Activated T-helper 9 cell treated with anti-CD3 and anti-CD28 coated beads, Interleukin-2, amount 50 U/mL, for 16 hours (primary cell): ENCODE measurements around the gene SPG7.
"Not testable (repeated sequence)": the region's sequence is repeated elsewhere in the genome, so short reads cannot be mapped to it uniquely, and the experiment has no call there.

Source experiments
- DNase-seq: peaks from one replicate; pipeline ENCODE4 v3.0.0-alpha.2; 2020; ENCODE audit warnings: low read depth

The SPG7 gene

DNA sequence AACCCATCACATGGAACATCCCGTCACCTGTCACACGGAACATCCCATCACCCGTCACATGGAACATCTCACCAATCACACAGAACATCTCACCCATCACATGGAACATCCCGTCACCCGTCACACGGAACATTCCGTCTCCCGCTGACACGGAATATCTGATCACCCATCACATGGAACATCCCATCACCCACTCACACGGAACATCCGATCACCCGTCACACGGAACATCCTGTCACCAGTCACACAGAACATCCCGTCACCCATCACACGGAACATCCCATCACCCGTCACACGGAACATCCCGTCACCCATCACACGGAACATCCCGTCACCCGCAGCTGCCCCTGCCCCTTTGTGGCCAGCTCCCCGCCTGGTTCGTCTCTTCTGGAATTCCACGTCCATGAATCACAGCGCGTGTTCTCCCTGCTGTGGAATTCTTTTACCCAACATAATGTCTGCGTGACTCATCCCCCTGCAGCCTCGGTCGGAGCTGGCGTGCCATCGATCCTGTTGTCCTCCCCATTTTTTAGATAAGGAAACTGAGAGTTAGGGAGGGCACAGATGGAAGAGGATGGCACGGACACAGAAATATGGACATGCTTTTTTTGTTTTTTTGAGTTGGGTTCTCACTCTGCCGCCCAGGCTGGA lies 73.0 kb downstream of the SPG7 start:
- no peak for DNase-seq

- no peak for DNase-seq
Measured at GRCh38 chr16:89581861-89582563, 73.8 kb downstream of the SPG7 start.

- no peak for DNase-seq
Measured at GRCh38 chr16:89582614-89583196, 74.5 kb downstream of the SPG7 start.

DNA sequence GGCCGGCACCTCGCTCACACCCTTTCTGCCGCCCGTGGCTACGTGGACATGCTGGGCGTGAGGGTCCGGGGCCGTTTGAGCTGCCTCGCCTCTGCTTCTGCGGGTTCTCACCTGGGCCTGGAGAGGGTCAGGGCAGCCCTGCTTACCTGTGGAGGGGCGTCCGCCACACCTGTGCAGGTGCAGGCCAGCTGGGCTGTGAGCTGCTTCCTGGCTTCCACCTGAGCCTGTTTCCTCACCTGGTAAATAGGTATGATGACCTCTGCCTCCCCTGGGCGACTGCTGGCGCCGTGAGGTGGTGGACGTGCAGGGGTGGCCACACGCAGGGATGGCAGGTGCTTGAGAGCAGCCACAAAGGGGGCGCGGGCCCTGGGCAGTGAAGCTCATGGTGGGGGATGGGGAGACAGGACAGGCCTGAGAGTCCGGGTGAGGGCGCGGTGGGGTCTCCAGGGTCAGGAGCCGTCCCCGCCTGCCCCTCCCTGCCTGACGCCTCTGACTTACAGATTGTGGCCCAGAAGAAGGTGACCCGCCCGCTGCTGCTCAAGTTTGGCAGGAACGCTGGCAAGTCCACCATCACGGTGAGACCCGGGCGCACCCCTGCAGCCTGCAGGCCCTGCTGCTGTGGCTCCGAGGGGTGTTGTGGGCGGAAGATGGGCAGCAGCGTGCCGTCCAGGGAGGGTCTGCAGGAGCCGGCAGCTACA lies 75.1 kb downstream of the SPG7 start:
- no peak for DNase-seq

GRCh38 chr16:89583895-89584644 lies 75.9 kb downstream of the SPG7 start:
- DNase-seq, result no peak

DNA sequence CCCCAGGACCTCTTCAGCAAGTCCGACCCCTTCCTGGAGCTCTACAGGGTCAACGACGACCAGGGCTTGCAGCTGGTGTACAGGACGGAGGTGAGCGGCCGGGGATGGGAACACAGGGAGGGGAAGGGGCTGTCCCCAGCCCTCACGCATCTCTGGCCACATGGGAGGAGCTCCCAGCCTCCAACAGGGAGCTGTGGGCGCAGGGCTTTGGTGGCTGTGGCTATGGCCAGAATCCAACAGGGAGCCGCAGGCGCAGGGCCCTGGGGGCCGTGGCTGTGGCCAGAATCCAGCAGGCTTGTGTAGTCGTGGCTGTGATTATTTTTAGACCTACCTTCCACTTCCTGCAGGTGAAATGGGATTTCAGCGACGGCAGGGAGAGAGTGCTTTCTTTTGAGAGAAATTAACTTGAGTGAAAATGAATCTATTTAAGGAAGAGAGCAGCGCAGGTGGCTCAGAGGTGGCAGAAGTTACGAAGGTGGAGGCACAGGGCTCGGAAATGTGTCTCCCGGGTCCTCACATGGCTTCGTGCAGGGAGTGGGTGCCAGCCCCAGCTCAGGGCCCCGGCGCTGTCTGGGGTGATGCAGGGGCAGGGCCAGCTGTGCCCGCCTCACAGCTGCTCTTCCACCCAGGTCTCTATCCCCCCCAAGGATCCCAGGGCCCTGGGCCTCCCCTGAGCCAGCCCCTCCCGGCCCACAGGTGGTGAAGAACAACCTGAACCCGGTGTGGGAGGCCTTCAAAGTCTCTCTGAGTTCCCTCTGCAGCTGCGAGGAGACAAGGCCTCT lies 76.8 kb downstream of the SPG7 start:
- no peak for DNase-seq

- no peak for DNase-seq
Measured at GRCh38 chr16:89586218-89586617, 78.0 kb downstream of the SPG7 start.

DNA sequence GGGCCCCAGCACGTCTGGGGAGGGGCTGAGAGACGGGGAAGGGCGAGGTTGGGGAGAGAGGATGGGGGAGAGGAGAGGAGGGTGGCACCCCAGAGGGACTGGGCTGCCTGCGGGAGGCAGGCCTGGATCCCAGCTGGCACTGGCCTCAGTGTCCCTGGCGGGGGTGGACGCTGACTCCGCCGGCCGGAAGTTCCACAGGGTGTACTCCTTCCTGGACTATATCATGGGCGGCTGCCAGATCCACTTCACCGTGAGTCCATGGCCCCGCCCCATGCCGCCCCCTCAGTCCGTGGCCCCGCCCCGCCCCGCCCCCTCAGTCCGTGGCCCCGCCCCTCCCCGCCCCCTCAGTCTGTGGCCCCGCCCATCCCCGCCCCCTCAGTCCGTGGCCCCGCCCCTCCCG lies 78.7 kb downstream of the SPG7 start:
- DNase-seq, result no peak

DNA sequence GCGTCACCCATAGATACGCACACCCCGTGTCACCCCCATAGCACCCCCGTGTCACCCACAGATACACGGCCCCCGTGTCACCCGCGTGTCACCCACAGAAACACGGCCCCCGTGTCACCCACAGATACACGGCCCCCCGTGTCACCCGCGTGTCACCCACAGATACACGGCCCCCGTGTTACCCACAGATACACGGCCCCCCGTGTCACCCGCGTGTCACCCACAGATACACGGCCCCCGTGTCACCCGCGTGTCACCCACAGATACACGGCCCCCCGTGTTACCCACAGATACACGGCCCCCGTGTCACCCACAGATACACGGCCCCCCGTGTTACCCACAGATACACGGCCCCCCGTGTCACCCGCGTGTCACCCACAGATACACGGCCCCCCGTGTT lies 79.5 kb downstream of the SPG7 start:
- DNase-seq, result not testable (repeated sequence)

- no peak for DNase-seq
Measured at GRCh38 chr16:89588413-89589109, 80.4 kb downstream of the SPG7 start.

- DNase-seq, result no peak
Measured at GRCh38 chr16:89589241-89589926, 81.2 kb downstream of the SPG7 start.

- DNase-seq, result no peak
Measured at GRCh38 chr16:89593841-89594240, 85.6 kb downstream of the SPG7 start.

DNA sequence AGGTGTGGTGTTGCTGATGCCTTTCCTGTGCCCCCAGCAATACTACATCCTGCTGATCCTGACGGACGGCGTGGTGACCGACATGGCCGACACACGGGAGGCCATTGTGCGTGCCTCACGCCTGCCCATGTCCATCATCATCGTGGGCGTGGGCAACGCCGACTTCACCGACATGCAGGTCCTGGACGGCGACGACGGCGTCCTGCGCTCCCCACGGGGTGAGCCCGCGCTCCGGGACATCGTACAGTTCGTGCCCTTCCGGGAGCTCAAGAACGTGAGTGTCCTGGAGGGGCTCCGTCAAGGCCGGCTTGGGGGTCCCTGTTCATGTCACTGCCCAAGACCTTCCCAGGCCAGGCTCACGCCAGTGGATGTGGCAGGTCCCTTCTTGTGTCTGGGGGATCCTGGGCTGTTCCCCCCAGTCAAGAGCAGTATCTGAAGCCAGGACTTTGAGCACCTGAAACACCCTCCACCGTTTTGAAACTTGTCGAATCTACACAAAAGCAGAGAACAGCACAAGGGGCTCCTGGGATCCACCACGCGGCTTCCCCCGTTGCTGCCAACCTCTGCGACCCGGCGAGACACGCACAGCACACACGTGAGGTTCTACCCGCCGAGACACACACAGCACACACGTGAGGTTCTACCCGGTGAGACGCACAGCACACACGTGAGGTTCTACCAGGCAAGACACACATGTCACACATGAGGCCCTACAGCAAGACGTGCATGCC lies 87.3 kb downstream of the SPG7 start:
- no peak for DNase-seq

GRCh38 chr16:89596061-89596689 lies 88.0 kb downstream of the SPG7 start:
- no peak for DNase-seq

DNA sequence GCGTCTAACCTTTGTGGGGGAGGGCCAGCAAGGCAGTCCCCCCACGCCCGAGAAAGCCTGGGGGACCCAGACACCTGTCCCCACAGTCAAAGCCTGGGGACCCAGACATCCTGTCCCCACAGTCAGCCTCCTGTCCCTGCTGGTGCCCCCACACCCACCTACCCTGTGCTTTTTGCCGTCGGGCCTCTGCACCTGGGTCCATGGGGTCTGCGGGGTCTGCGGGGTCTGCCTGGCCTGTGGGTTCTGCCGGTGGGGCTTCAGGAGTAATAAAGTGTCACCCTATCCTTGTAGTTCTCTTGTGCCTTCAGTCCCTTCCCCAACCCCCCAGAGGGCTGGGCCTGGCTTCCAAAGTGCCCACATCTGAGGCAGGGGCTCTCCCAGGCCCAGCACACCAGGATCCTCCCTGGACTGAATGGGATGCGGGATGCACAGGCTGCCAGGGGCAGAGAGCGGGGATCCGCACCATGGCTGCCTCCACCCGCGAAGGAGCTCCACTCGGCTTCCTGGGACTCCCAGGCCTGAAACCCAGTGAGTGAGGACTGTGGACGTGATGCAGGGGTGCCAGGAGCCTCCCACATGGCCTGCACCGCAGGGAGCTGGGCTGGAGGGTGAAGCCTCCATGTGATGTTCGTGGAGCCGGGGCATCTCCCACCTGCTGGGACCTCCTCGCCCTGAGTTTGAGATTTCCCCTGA lies 88.9 kb downstream of the SPG7 start:
- no peak for DNase-seq

DNA sequence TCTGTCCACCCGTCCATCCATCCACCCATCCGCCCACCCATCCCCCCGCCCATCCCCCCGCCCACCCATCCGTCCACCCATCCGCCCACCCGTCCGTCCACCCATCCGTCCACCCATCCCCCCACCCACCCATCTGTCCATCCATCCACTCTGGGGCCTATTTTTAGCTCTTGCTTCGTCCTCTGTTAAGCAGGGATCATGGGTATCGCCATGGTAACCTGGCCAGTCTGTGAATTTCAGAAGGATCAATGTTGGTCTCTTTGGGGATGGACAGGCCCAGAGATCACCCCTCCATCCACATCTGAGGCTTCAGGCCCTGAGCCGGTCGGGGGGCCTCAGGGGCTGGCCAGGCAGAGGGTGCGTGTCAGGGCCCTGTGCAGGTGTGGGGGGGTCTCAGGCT lies 90.0 kb downstream of the SPG7 start:
- DNase-seq, result no peak

DNA sequence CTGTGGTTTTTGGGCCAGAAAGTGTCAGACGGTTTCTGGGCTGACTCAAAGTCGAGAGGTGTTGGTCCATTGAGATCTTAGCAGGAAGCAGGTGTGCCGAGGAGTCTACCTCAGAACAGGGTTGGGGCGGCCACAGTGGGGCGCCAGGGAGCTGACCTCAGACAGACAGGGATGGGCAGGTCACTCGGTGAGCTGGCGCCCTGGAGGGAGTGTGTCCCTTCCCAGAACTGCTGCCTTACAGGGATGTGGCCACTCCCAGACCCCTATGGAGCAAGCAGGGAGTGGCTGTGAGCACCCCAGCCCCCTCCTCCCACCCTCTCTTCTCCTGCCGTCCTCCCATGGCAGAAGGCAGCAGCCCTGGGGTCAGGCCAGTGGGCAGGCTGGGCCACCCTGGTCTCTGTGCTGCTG lies 91.3 kb downstream of the SPG7 start:
- DNase-seq, result no peak

DNA sequence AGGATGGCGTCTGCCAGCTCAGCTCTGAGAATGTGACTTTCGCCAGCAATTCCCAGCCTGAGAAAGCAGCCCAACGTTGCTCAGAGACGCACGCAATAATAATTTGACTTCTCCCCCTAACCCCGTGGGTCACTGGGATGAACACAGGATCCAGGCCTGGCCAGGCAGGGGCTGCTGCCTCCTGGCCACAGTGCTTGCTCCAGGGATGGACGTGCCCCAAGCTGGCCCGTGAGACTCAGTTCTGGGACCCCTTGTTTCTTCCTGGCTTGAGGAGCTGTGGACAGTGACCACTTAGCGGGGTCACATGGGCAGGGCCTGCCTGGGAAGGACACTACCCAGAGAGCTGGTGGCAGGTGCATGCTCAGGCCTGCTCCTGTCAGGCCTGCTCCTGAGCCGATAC lies 91.7 kb downstream of the SPG7 start:
- no peak for DNase-seq
